Measurements from ENCODE around the gene BOLA3. TPM values are rescaled to one million over a fixed set of nuclear protein-coding genes. Genes with fewer than 3 reads are reported as not detected.

The BOLA3 gene
- total RNA-seq, 1 donor from 2014 or later, result 29.8 TPM

Other genes with a start within 250 kb of the BOLA3 start
- gene DGUOK, start 221.0 kb downstream of the BOLA3 start, total RNA-seq, result 51.0 TPM
- gene TET3, start 163.0 kb downstream of the BOLA3 start, total RNA-seq, result 15.9 TPM
- gene MOB1A, start 31.0 kb upstream of the BOLA3 start, total RNA-seq, result 51.8 TPM
- 28.1 TPM for gene MTHFD2, start 50.7 kb upstream of the BOLA3 start, total RNA-seq
- gene SLC4A5, start 195.5 kb upstream of the BOLA3 start, total RNA-seq, result 1.2 TPM
- gene DCTN1, start 232.4 kb upstream of the BOLA3 start, total RNA-seq, result 111 TPM

All from frontal cortex (tissue), 1 donor.